DOHH2 (cell line): ENCODE results near the gene EHD3.

ENCODE experiments used
- H3F3A ChIP-seq: fragments of 200-600 bp; sonication (generic), shearing (Covaris generic); 2 replicates; pipeline ENCODE4 v1.6.0; 2016; ENCODE audit warnings: antibody characterized with exemption, mild to moderate bottlenecking; ENCODE audit not compliant: control insufficient read depth, insufficient read depth
- H3K27ac ChIP-seq: fragments of 200-600 bp; sonication (generic); 2 replicates; pipeline ENCODE4 v1.5.1; 2014; ENCODE audit warnings: low read depth, mild to moderate bottlenecking, low read length, moderate library complexity
- H3K27me3 ChIP-seq: fragments of 200-600 bp; sonication (generic); 2 replicates; pipeline ENCODE4 v1.6.1; 2014; ENCODE audit warnings: mild to moderate bottlenecking, low read length, mixed read lengths; ENCODE audit not compliant: control insufficient read depth
- H3K36me3 ChIP-seq: fragments of 200-600 bp; sonication (generic); 2 replicates; pipeline ENCODE4 v1.6.1; 2014; ENCODE audit warnings: mild to moderate bottlenecking, low read length, moderate library complexity, mixed read lengths; ENCODE audit not compliant: control insufficient read depth
- H3K4me1 ChIP-seq: fragments of 200-600 bp; sonication (generic); 2 replicates; pipeline ENCODE4 v1.6.1; 2014; ENCODE audit warnings: mild to moderate bottlenecking, low read length, mixed read lengths; ENCODE audit not compliant: control insufficient read depth
- H3K4me2 ChIP-seq: fragments of 200-600 bp; sonication (generic); 2 replicates; pipeline ENCODE4 v1.6.0; 2014; ENCODE audit warnings: mild to moderate bottlenecking, low read length, moderate library complexity
- H3K4me3 ChIP-seq: fragments of 200-600 bp; sonication (generic); 2 replicates; pipeline ENCODE4 v1.5.1; 2014; ENCODE audit warnings: mild to moderate bottlenecking, low read length, mixed read lengths
- H3K79me2 ChIP-seq: fragments of 200-600 bp; sonication (generic); 2 replicates; pipeline ENCODE4 v1.6.1; 2014; ENCODE audit warnings: mild to moderate bottlenecking, low read length, mixed read lengths; ENCODE audit not compliant: control insufficient read depth
- H3K9me2 ChIP-seq: fragments of 200-600 bp; sonication (generic); replicated peaks from 2 replicates; pipeline ENCODE4 v1.6.1; 2014; ENCODE audit warnings: mild to moderate bottlenecking, low read length, mixed read lengths; ENCODE audit not compliant: control insufficient read depth
- H3K9me3 ChIP-seq: fragments of 200-600 bp; sonication (generic); 2 replicates; pipeline ENCODE4 v1.6.1; 2014; ENCODE audit warnings: antibody characterized with exemption, low read length, mixed read lengths; ENCODE audit not compliant: control insufficient read depth, insufficient read depth
- H4K20me1 ChIP-seq: fragments of 200-600 bp; sonication (generic); 2 replicates; pipeline ENCODE4 v1.6.0; 2014; ENCODE audit warnings: low read depth, mild to moderate bottlenecking, antibody characterized with exemption, low read length, moderate library complexity; ENCODE audit not compliant: control insufficient read depth, insufficient read depth
- EZH2phosphoT487 ChIP-seq: fragments of 200-600 bp; sonication (generic); IDR thresholded peaks from 2 replicates; pipeline ENCODE4 v1.6.1; 2017; ENCODE audit warnings: borderline replicate concordance, mild to moderate bottlenecking, antibody characterized with exemption, low read length, moderate library complexity, mixed read lengths
- TF ChIP-seq, protein P1 (sequence below): fragments of 200-600 bp; sonication (generic); IDR thresholded peaks from one replicate; pipeline ENCODE4 v1.5.1; 2014; ENCODE audit warnings: antibody characterized with exemption, mild to moderate bottlenecking, low read depth, low read length; ENCODE audit not compliant: poor library complexity, severe bottlenecking

The EHD3 gene

DNA sequence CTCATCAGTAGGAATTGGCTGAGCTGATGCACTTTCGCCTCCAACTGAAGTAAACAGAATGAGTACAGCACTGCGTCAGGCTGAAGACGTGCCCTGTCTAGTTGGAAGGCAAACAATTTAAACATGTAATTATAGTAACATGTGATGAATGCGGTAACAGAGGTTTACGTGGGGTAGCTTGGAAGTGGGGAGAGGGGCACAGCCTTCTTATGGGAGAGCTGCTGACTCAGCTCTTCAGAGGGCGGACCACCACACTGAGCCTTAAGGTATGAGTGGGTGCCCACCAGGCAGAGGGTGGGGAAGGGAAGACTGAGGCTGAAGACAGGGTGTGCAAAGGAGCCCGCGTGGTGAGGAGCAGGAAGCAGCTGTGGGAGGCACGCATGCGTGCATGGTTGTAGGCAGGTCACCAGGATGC is 6.2 kb upstream of the EHD3 start:
- Histone ChIP-seq H3K9me2 (no peaks in the 10 kb centered on the region), H3K79me2 (no peaks in the 10 kb centered on the region), H3K4me3 (no peak overlapping the region), H4K20me1 (no peaks in the 10 kb centered on the region), H3K9me3 (no peaks in the 10 kb centered on the region), H3K4me1 (no peaks in the 10 kb centered on the region), H3K36me3 (no peaks in the 10 kb centered on the region), H3K27me3 (peaks cover 30% of the 10 kb centered on the region), H3K27ac (no peak overlapping the region), H3K4me2 (no peak overlapping the region), H3F3A (no peaks in the 10 kb centered on the region)
- no peak for TF ChIP-seq EZH2phosphoT487

DNA sequence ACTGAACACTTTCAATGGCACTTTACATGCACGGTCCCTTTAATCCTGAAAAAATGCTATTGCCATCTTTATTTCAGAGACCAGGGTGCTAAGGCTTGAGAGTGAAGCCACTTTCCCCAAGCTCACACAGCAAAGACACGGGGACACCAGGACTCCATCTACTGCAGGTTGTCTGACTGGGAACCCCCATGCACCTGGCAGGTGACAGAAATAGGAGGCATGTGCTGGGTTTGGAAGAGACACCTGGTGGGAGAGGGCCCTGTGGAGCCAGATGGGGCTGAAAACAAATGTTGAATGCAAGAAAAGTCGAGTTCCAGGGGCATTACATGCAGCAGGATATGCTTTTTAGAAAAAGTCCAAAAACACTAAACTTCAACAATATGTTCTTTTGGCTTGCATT is 5.2 kb upstream of the EHD3 start:
- Histone ChIP-seq H3K36me3 (no peaks in the 10 kb centered on the region), H3K4me2 (no peak overlapping the region), H3K4me3 (no peak overlapping the region), H3F3A (no peaks in the 10 kb centered on the region), H3K79me2 (no peaks in the 10 kb centered on the region), H3K9me2 (no peaks in the 10 kb centered on the region), H3K9me3 (no peaks in the 10 kb centered on the region), H3K27me3 (peaks cover 32% of the 10 kb centered on the region), H3K27ac (no peak overlapping the region), H4K20me1 (no peaks in the 10 kb centered on the region), H3K4me1 (peaks cover 8% of the 10 kb centered on the region)
- TF ChIP-seq, protein P1, sequence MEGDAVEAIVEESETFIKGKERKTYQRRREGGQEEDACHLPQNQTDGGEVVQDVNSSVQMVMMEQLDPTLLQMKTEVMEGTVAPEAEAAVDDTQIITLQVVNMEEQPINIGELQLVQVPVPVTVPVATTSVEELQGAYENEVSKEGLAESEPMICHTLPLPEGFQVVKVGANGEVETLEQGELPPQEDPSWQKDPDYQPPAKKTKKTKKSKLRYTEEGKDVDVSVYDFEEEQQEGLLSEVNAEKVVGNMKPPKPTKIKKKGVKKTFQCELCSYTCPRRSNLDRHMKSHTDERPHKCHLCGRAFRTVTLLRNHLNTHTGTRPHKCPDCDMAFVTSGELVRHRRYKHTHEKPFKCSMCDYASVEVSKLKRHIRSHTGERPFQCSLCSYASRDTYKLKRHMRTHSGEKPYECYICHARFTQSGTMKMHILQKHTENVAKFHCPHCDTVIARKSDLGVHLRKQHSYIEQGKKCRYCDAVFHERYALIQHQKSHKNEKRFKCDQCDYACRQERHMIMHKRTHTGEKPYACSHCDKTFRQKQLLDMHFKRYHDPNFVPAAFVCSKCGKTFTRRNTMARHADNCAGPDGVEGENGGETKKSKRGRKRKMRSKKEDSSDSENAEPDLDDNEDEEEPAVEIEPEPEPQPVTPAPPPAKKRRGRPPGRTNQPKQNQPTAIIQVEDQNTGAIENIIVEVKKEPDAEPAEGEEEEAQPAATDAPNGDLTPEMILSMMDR: no peak
- no peak for TF ChIP-seq EZH2phosphoT487

DNA sequence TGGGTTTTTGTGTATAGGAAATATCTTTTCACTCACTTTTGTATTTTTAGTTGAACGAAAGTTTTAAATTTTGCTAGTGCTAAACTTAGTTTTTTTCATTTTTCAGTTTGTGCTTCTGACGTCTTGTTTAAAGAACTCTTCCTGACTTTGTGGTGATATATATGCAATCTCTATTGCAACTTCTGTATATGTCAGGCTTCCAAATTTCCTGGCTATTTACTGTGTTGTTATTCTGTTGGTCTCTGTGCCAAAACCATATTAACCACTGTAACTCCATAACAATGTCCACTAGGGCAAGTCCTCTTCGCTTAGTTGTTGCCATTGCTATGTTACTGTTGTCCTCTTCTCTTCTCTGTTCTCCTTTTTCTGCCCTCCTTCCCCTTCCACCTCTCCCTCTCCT is 3.2 kb upstream of the EHD3 start:
- no peak overlapping the region for H3K4me2 ChIP-seq
- no peaks in the 10 kb centered on the region for H3K9me3 ChIP-seq
- H3K9me2 ChIP-seq: no peaks in the 10 kb centered on the region
- H3K79me2 ChIP-seq: no peaks in the 10 kb centered on the region
- no peak overlapping the region for H3K4me3 ChIP-seq
- no peak overlapping the region for H3K27ac ChIP-seq
- no peak for TF ChIP-seq EZH2phosphoT487
- H3K27me3 ChIP-seq: peaks cover 41% of the 10 kb centered on the region
- H4K20me1 ChIP-seq: no peaks in the 10 kb centered on the region
- H3K4me1 ChIP-seq: peaks cover 13% of the 10 kb centered on the region
- no peaks in the 10 kb centered on the region for H3K36me3 ChIP-seq
- 0 out of 2 replicates have a peak, but pooled peaks cover 2% of the 10 kb centered on the region for H3F3A ChIP-seq

DNA sequence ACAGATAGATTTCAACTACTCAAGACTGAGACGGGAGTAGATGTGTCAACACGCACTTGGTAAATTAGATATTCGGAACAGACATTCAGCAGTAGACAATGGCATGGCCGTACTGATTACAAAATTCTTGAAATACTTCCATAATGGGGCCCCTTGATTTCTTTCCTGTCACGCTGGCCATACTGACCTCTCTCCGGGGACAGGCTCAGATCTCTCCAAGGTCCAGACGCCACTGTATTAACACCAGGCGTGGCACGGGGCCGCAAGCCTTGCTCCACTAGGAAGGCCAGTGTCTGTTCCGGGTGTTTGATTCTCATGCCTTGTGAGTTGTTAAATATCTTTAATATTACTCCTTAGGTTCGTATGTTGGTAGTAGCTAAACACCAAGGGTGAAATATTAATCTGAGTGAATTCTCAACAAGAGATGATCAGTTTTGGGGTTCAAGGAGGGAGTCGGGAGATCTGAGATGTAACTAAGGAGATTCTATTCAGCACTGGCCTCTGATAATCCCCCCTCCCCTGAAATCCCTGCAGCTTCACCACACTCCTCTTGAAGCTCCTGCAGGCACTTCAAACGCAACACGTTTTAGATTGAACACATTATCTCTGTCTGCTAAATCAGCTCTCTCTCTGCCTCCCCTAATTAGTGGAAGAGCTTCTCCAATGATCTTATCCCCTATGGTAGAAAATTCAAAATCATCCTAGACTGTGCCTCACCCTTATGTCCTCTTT is 2.2 kb upstream of the EHD3 start:
- H3K4me1 ChIP-seq: peaks cover 13% of the 10 kb centered on the region

More for the DNA sequence above, 2.2 kb upstream of the EHD3 start:
- Histone ChIP-seq H3K27me3 (peaks cover 40% of the 10 kb centered on the region), H3K79me2 (no peaks in the 10 kb centered on the region), H3K9me3 (no peaks in the 10 kb centered on the region), H3K4me3 (no peak overlapping the region), H3K4me2 (no peak overlapping the region), H3K36me3 (no peaks in the 10 kb centered on the region), H4K20me1 (no peaks in the 10 kb centered on the region), H3F3A (0 out of 2 replicates have a peak, but pooled peaks cover 2% of the 10 kb centered on the region), H3K27ac (no peak overlapping the region), H3K9me2 (no peaks in the 10 kb centered on the region)
- TF ChIP-seq EZH2phosphoT487: no peak
- TF ChIP-seq, protein P1: no peak
